Measurements from ENCODE around the gene TCP11L1.
A peak's percentile ranks its signal among the peaks of the same experiment; 100 is the strongest.
"Not testable (repeated sequence)": the region's sequence is repeated elsewhere in the genome, so short reads cannot be mapped to it uniquely, and the experiment has no call there.

The TCP11L1 gene

GRCh38 chr11:33049565-33050408 is 10.4 kb downstream of the TCP11L1 start:
- H3K4me1 ChIP-seq (ENCODE audit: control insufficient read depth, insufficient read depth, low read length); H3K27me3 ChIP-seq (ENCODE audit: control insufficient read depth in 1 of 2, insufficient read depth in 2 of 2, low read length in 2 of 2); H3K27ac ChIP-seq (ENCODE audit: low read length); H3K4me3 ChIP-seq (ENCODE audit: low read length in 2 of 2); H3K36me3 ChIP-seq (ENCODE audit: control insufficient read depth in 2 of 2, insufficient read depth in 2 of 2, low read length in 2 of 2); H3K9me3 ChIP-seq (ENCODE audit: control insufficient read depth in 2 of 2, low read length in 2 of 2); H3K9ac ChIP-seq (ENCODE audit: low read length in 2 of 2): not testable (repeated sequence)

DNA sequence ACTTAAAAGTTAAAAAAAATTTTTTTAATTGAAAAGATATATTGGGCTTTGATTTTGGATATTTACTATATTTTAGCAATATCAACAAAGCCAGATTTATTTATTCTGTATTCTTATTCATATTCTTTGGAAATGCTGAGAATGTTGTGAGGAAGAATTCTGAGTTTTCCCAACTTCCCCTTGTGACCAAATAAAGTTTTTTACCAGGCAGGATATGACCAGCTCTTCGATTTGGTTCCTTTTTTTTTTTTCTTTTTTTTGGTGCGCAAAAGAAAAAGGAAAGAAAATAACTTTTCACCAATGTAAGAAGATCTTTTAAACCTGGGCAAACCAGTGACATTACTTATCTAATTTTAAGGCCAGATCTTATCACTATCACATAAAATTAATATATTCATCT is 12.9 kb downstream of the TCP11L1 start:
- H3K4me1 ChIP-seq (ENCODE audit: control insufficient read depth, insufficient read depth, low read length): no peaks in the 10 kb centered on the region
- H3K4me3 ChIP-seq (ENCODE audit: low read length in 2 of 2): no peak overlapping the region
- no peak overlapping the region for H3K9ac ChIP-seq (ENCODE audit: low read length in 2 of 2)
- H3K27ac ChIP-seq (ENCODE audit: low read length): no peak overlapping the region
- H3K27me3 ChIP-seq (ENCODE audit: control insufficient read depth in 1 of 2, insufficient read depth in 2 of 2, low read length in 2 of 2): no peaks in the 10 kb centered on the region
- H3K9me3 ChIP-seq (ENCODE audit: control insufficient read depth in 2 of 2, low read length in 2 of 2): no peaks in the 10 kb centered on the region
- H3K36me3 ChIP-seq (ENCODE audit: control insufficient read depth in 2 of 2, insufficient read depth in 2 of 2, low read length in 2 of 2): peaks cover 4 to 18% of the 10 kb centered on the region in 2 donors

DNA sequence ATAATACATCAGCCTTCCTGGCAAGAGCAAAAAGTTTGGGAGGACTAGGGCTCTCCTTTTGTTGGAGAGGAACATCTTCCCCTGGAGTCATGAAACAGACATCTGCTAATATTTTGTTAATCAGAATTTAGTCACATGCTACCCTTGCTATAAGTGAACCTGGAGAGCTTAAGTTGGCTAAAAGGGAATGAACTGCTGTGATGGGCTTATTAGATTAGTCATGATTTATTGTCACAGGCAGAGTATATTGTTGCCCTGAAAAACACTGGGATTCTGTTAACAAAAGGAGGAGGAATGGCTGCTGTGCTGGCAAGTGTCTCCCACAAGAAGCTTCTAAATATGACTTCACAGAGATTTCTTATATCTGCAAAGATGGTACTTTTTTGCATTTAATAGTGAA is 16.0 kb downstream of the TCP11L1 start:
- H3K36me3 ChIP-seq (ENCODE audit: control insufficient read depth in 2 of 2, insufficient read depth in 2 of 2, low read length in 2 of 2): peaks cover 10 to 29% of the 10 kb centered on the region in 2 donors

GRCh38 chr11:33057284-33057683 is 17.9 kb downstream of the TCP11L1 start:
- Histone ChIP-seq H3K4me3 (ENCODE audit: low read length in 2 of 2) (no peak overlapping the region), H3K9me3 (ENCODE audit: control insufficient read depth in 2 of 2, low read length in 2 of 2) (no peaks in the 10 kb centered on the region), H3K36me3 (ENCODE audit: control insufficient read depth in 2 of 2, insufficient read depth in 2 of 2, low read length in 2 of 2) (peaks cover 13 to 29% of the 10 kb centered on the region in 2 donors), H3K4me1 (ENCODE audit: control insufficient read depth, insufficient read depth, low read length) (peaks cover 12% of the 10 kb centered on the region), H3K9ac (ENCODE audit: low read length in 2 of 2) (no peak overlapping the region), H3K27ac (ENCODE audit: low read length) (no peak overlapping the region), H3K27me3 (ENCODE audit: control insufficient read depth in 1 of 2, insufficient read depth in 2 of 2, low read length in 2 of 2) (no peaks in the 10 kb centered on the region)

More for the DNA sequence above, 16.0 kb downstream of the TCP11L1 start:
- H3K9ac ChIP-seq (ENCODE audit: low read length in 2 of 2): no peak overlapping the region
- H3K27me3 ChIP-seq (ENCODE audit: control insufficient read depth in 1 of 2, insufficient read depth in 2 of 2, low read length in 2 of 2): no peaks in the 10 kb centered on the region
- H3K4me1 ChIP-seq (ENCODE audit: control insufficient read depth, insufficient read depth, low read length): peaks cover 1% of the 10 kb centered on the region
- H3K9me3 ChIP-seq (ENCODE audit: control insufficient read depth in 2 of 2, low read length in 2 of 2): no peaks in the 10 kb centered on the region
- no peak overlapping the region for H3K27ac ChIP-seq (ENCODE audit: low read length)
- H3K4me3 ChIP-seq (ENCODE audit: low read length in 2 of 2): no peak overlapping the region

- Histone ChIP-seq H3K4me3 (ENCODE audit: low read length in 2 of 2) (no peak overlapping the region), H3K4me1 (ENCODE audit: control insufficient read depth, insufficient read depth, low read length) (peaks cover 25% of the 10 kb centered on the region), H3K36me3 (ENCODE audit: control insufficient read depth in 2 of 2, insufficient read depth in 2 of 2, low read length in 2 of 2) (peaks cover 13 to 29% of the 10 kb centered on the region in 2 donors), H3K27ac (ENCODE audit: low read length) (peak overlapping the region; percentile 90), H3K27me3 (ENCODE audit: control insufficient read depth in 1 of 2, insufficient read depth in 2 of 2, low read length in 2 of 2) (no peaks in the 10 kb centered on the region), H3K9ac (ENCODE audit: low read length in 2 of 2) (no peak overlapping the region), H3K9me3 (ENCODE audit: control insufficient read depth in 2 of 2, low read length in 2 of 2) (no peaks in the 10 kb centered on the region)
Measured at GRCh38 chr11:33059331-33060007, 20.1 kb downstream of the TCP11L1 start.

DNA sequence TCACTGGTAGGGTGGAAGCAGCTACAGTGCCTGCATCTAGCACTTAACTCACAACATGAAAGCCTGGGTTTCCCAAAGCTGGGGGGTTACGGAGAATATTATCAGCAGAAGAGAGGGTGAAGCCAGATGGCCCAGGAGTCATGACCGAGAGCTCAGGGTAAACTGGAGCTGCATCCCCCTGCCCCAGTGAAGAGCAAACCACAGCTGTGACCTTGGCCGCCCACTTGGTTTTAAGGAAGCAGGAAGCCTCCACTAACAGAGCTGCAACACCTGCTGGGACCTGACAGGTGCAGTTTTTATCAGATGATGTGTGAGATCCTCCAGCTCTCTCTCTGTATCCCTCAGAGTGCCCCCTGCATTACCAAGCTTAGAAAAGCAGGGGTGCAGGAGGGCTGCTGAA is 20.9 kb downstream of the TCP11L1 start:
- no peaks in the 10 kb centered on the region for H3K27me3 ChIP-seq (ENCODE audit: control insufficient read depth in 1 of 2, insufficient read depth in 2 of 2, low read length in 2 of 2)
- peaks cover 11 to 24% of the 10 kb centered on the region in 2 donors for H3K36me3 ChIP-seq (ENCODE audit: control insufficient read depth in 2 of 2, insufficient read depth in 2 of 2, low read length in 2 of 2)
- H3K4me1 ChIP-seq (ENCODE audit: control insufficient read depth, insufficient read depth, low read length): peaks cover 33% of the 10 kb centered on the region
- H3K9me3 ChIP-seq (ENCODE audit: control insufficient read depth in 2 of 2, low read length in 2 of 2): no peaks in the 10 kb centered on the region
- peak overlapping the region; percentile 90 for H3K27ac ChIP-seq (ENCODE audit: low read length)
- no peak overlapping the region for H3K9ac ChIP-seq (ENCODE audit: low read length in 2 of 2)
- no peak overlapping the region for H3K4me3 ChIP-seq (ENCODE audit: low read length in 2 of 2)

DNA sequence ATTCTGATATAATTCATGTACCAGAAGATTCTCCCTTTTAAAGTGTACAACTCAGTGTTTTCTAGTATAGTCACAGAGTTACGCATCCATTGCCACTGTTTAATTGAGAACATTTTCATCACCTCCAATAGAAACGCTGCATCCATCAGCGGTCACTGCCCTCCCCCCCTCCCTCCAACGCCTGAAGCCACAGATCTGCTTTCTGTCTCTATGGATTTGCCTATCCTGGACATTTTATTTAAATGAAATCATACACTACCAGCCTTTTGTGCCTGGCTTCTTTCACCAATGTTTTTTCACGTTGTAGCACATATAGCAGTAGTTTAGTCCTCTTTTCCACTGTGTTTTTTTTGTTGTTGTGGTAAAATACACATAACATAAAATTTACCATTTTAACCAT is 22.8 kb downstream of the TCP11L1 start:
- Histone ChIP-seq H3K9me3 (ENCODE audit: control insufficient read depth in 2 of 2, low read length in 2 of 2) (no peaks in the 10 kb centered on the region), H3K9ac (ENCODE audit: low read length in 2 of 2) (peak overlapping the region; percentile 22 to 36), H3K36me3 (ENCODE audit: control insufficient read depth in 2 of 2, insufficient read depth in 2 of 2, low read length in 2 of 2) (peaks cover 23 to 29% of the 10 kb centered on the region in 2 donors), H3K4me1 (ENCODE audit: control insufficient read depth, insufficient read depth, low read length) (peaks cover 35% of the 10 kb centered on the region), H3K4me3 (ENCODE audit: low read length in 2 of 2) (no peak overlapping the region), H3K27ac (ENCODE audit: low read length) (peak overlapping the region; percentile 85), H3K27me3 (ENCODE audit: control insufficient read depth in 1 of 2, insufficient read depth in 2 of 2, low read length in 2 of 2) (no peaks in the 10 kb centered on the region)

- Histone ChIP-seq H3K27me3 (ENCODE audit: control insufficient read depth in 1 of 2, insufficient read depth in 2 of 2, low read length in 2 of 2) (no peaks in the 10 kb centered on the region), H3K27ac (ENCODE audit: low read length) (peak overlapping the region; percentile 85), H3K36me3 (ENCODE audit: control insufficient read depth in 2 of 2, insufficient read depth in 2 of 2, low read length in 2 of 2) (peaks cover 30% of the 10 kb centered on the region in 2 donors), H3K9me3 (ENCODE audit: control insufficient read depth in 2 of 2, low read length in 2 of 2) (no peaks in the 10 kb centered on the region), H3K9ac (ENCODE audit: low read length in 2 of 2) (no peak overlapping the region), H3K4me1 (ENCODE audit: control insufficient read depth, insufficient read depth, low read length) (peaks cover 35% of the 10 kb centered on the region), H3K4me3 (ENCODE audit: low read length in 2 of 2) (no peak overlapping the region)
Measured at GRCh38 chr11:33063326-33063881, 24.0 kb downstream of the TCP11L1 start.

- Histone ChIP-seq H3K4me3 (ENCODE audit: low read length in 2 of 2) (peak overlapping the region in 1 of 2 donors; percentile 29), H3K27ac (ENCODE audit: low read length) (peak overlapping the region; percentile 67), H3K36me3 (ENCODE audit: control insufficient read depth in 2 of 2, insufficient read depth in 2 of 2, low read length in 2 of 2) (peaks cover 32% of the 10 kb centered on the region in 2 donors), H3K27me3 (ENCODE audit: control insufficient read depth in 1 of 2, insufficient read depth in 2 of 2, low read length in 2 of 2) (no peaks in the 10 kb centered on the region), H3K9me3 (ENCODE audit: control insufficient read depth in 2 of 2, low read length in 2 of 2) (no peaks in the 10 kb centered on the region), H3K9ac (ENCODE audit: low read length in 2 of 2) (peak overlapping the region in 1 of 2 donors; percentile 13), H3K4me1 (ENCODE audit: control insufficient read depth, insufficient read depth, low read length) (peaks cover 35% of the 10 kb centered on the region)
Measured at GRCh38 chr11:33064033-33064825, 24.9 kb downstream of the TCP11L1 start.

DNA sequence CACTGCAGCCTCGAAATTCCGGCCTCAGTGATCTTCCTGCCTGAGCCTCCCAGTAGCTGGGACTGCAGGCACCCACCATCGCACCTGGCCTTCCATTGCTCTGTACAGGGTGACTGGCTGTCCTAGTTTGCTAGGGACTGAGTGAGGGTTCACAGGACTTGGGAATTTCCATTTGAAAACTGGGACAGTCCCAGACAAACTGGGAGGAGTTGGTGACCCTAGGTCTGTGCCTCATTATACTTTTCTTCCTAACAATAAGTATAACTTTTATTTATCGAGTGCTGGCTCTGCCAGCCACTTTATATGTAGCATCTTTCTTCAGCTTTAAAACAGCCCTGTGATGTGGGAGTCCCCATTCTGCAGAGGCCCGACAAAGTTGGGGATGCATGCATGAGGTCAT is 25.5 kb downstream of the TCP11L1 start:
- H3K27ac ChIP-seq (ENCODE audit: low read length): peak overlapping the region; percentile 67
- peaks cover 35% of the 10 kb centered on the region for H3K4me1 ChIP-seq (ENCODE audit: control insufficient read depth, insufficient read depth, low read length)
- peaks cover 31 to 37% of the 10 kb centered on the region in 2 donors for H3K36me3 ChIP-seq (ENCODE audit: control insufficient read depth in 2 of 2, insufficient read depth in 2 of 2, low read length in 2 of 2)
- no peaks in the 10 kb centered on the region for H3K27me3 ChIP-seq (ENCODE audit: control insufficient read depth in 1 of 2, insufficient read depth in 2 of 2, low read length in 2 of 2)
- no peak overlapping the region for H3K9ac ChIP-seq (ENCODE audit: low read length in 2 of 2)
- no peaks in the 10 kb centered on the region for H3K9me3 ChIP-seq (ENCODE audit: control insufficient read depth in 2 of 2, low read length in 2 of 2)
- peak overlapping the region in 1 of 2 donors; percentile 3 for H3K4me3 ChIP-seq (ENCODE audit: low read length in 2 of 2)

Measured in stomach smooth muscle (tissue), 2 donors.